Activated CD4-positive, alpha-beta T cell treated with anti-CD3 and anti-CD28 coated beads, Interleukin-2, Interleukin-4, amounts not matched to agents 100 ng/mL and 50 ng/mL, durations not matched to agents 16 hours and 8 hours (primary cell): ENCODE data around the gene TAS1R1.
A peak's percentile ranks its signal among the peaks of the same experiment; 100 is the strongest.

Source experiments
- DNase-seq: peaks from one replicate; pipeline ENCODE4 v3.0.0-alpha.2; 2020; ENCODE audit warnings: low spot score

Gene TAS1R1

GRCh38 chr1:6603915-6604558 lies 48.9 kb downstream of the TAS1R1 start:
- DNase-seq: no peak

- DNase-seq: no peak
Measured at GRCh38 chr1:6612641-6613360, 57.7 kb downstream of the TAS1R1 start.

- peak; percentile 100 for DNase-seq
Measured at GRCh38 chr1:6613361-6614018, 58.4 kb downstream of the TAS1R1 start, which contains the start of gene PHF13. PHF13 (plus strand) TSS chr1:6613731; CDS start chr1:6614067, 336 bp downstream.

- DNase-seq: no peak
Measured at GRCh38 chr1:6614019-6614928, 59.2 kb downstream of the TAS1R1 start.

DNA sequence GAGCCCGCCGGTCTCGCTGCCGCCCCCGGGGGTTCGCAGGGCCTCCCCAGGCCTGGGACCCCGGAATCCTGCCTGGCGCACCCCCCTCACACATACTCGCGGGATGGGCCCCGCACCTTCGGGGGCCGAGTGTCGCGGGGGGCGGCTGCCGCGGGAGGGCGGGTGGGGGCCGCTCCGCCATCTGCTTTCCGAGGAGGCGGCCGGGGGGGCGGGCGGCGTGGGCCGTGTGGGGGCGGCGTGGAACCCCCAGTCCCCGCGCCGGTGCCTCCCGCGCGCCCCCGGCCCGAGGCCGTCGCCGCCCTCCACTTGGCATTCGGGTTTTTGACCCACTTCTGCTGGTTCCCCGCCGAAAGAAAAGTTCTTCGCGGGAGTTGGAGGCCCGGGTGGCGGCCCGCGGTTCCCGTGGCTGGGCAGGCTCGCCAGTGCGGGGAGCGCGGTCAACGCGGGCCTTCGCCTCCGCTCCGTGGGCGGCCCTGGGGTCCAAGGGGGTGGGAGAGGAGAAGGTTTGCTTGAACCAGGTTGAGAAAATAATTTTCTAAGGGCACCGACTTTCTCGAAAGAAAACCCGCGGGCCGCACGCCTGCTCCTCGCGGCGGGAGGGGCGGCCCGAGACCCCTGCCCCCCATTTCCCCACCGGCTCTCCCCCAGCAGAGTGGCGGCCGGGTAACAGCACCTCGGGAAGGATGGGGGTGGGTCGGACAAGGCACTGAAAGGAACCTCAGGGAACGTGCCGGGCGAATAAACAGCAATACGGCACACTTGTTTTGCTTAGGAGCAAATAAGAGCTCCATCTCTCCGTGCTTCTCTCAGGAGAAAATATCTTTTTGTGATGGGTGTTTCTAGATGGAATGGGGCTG lies 60.0 kb downstream of the TAS1R1 start:
- DNase-seq: no peak

DNA sequence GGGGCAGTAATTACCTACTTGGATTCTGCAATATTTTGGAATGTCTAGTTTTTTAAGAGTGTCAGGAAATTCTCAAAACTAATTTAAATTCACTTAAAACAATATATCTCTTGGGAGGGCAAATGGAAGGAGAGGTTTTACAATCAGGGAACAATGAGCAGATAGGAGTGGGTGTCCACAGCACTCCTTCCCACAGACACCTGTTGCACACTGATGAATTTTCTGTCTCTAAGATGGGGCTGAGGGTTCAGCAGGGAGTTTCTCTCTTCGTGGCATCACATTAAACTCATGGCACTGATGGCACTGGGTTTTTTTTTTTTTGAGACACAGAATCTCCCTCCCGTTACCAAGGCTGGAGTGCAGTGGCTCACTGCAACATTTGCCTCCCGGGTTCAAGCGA lies 63.9 kb downstream of the TAS1R1 start:
- no peak for DNase-seq

- no peak for DNase-seq
Measured at GRCh38 chr1:6621429-6622391, 66.6 kb downstream of the TAS1R1 start.

DNA sequence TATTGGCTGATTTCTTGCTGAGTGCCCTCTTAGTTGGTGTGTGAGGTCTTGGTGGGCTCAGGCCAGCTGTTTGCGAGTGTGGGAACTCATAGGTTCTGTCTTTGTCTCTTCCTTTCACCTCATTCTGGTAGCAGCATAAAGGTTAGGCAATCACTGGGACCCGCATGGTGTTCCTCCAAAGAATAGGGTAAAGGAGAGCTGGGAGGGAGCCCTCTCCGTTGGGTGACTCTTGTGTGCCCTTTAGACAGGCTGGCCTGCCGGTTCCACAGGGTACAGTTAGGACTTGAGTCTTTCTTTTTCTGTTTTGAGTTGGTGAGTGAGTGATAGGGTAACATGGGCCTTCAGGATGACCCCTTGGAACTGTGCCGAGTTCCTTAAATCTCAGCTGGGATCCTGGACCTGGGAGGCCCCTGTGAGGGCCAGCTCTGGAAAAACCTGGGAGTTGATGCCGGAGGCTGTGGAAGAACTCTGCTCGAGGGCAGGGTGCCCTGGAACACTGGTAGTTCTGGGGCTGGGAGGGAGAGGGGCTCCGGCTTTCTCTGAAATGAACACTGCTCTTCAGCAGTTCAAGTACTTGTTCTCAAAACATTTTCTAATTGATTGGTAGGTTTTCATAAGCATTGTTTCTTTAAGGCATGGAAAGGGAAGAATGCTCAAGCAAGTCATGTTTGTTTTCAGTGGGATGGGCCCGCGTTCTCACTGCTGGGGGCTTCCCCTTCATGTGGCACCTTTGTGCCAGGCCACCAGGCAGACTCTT lies 67.5 kb downstream of the TAS1R1 start:
- no peak for DNase-seq

- DNase-seq: no peak
Measured at GRCh38 chr1:6623269-6623965, 68.3 kb downstream of the TAS1R1 start.

GRCh38 chr1:6624710-6625583 lies 69.8 kb downstream of the TAS1R1 start, which contains the start of gene THAP3:
THAP3 (plus strand) TSS chr1:6624868; CDS start chr1:6625219, 351 bp downstream.
- peak; percentile 88 for DNase-seq

DNA sequence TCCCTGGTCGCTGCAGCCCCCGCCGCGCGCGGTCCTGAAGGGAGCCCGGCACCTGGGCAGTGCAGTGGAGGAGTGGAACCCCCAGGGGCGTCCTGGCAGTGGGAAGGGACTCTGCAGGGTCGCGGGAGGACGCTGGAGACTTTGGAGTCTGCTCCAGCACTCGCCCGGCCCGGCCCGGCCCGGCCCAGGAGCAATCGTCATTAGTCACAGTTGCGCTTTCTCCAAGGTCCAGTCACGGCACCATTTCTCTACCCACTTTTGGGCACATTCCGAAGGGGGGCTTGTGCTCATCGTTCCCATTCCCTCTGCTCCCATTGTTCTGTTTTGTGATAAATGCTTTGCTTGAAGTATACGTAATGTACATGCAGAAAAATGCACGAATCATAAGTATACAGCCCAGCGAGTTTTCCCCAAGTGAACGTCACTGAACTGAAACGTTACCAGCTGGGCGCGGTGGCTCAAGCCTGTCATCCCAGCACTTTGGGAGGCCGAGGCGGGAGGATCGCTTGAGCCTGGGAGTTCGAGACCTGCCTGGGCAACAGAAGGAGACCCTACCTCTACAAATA lies 70.6 kb downstream of the TAS1R1 start:
- peak; percentile 17 for DNase-seq

GRCh38 chr1:6627031-6627430 lies 71.9 kb downstream of the TAS1R1 start:
- no peak for DNase-seq

DNA sequence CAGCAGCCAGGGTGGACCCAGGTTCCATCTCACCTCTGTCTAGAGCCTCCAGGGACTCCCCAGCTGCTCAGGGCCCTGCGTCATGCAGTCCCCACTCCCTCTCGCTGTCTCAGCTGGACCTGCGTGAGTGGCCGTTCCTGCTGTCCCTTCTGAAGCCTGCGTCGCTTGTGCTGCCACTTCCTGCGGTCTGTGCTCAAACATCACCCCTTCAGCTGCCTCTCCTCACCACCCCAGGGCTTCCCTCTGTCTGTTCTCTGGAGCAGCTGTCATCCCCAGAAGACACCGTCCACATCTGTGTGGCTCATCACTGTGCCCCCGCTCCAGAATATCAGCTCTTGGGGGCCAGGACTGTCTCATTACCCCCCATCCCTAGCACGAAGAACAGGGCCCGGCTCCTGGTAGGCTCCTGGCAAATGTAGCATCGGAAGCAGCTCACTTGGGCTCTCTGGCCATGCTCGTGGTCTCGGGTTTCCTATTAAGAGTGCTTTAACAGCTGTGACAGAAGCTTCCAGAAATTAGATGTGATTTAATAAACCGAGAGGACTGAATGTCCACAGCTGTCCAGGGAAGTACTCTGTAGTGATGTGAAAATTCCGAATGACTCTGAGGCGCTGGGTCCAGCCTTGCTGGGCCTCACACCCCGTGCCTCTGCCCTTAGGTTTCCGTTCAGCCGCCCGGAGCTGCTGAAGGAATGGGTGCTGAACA lies 72.9 kb downstream of the TAS1R1 start:
- DNase-seq: no peak

DNA sequence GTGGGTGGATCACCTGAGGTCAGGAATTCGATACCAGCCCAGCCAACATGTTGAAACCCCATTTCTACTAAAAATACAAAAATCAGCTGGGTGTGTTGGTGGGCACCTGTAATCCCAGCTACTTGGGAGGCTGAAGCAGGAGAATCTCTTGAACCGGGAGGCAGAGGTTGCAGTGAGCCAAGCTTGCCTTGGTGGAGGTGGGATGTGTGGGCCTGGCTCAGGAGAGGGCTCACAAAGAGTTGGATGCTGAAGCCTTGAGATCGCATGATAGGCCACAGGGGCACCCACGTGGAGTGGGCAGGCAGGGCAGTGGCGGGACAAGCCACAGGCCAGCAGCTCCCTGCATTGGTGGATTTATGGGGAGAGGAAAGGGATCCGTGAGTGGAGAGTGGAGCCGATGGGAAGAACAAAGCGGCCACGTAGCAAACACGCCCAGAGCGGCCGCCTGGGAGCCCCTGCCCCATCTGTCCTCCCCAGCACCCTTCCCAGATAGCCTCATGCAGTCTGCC lies 73.9 kb downstream of the TAS1R1 start:
- no peak for DNase-seq
